NCI-H2081 treated with DMSO at 0.1 percent for 48 hours (cell line): ENCODE data around the gene PAPPA2.
"Not testable (repeated sequence)": the region's sequence is repeated elsewhere in the genome, so short reads cannot be mapped to it uniquely, and the experiment has no call there.

Experiments
- DNase-seq: peaks from one replicate; lab custom pipeline; 2025; lab: John Stamatoyannopoulos, UW

PAPPA2 gene, protein sequence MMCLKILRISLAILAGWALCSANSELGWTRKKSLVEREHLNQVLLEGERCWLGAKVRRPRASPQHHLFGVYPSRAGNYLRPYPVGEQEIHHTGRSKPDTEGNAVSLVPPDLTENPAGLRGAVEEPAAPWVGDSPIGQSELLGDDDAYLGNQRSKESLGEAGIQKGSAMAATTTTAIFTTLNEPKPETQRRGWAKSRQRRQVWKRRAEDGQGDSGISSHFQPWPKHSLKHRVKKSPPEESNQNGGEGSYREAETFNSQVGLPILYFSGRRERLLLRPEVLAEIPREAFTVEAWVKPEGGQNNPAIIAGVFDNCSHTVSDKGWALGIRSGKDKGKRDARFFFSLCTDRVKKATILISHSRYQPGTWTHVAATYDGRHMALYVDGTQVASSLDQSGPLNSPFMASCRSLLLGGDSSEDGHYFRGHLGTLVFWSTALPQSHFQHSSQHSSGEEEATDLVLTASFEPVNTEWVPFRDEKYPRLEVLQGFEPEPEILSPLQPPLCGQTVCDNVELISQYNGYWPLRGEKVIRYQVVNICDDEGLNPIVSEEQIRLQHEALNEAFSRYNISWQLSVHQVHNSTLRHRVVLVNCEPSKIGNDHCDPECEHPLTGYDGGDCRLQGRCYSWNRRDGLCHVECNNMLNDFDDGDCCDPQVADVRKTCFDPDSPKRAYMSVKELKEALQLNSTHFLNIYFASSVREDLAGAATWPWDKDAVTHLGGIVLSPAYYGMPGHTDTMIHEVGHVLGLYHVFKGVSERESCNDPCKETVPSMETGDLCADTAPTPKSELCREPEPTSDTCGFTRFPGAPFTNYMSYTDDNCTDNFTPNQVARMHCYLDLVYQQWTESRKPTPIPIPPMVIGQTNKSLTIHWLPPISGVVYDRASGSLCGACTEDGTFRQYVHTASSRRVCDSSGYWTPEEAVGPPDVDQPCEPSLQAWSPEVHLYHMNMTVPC (N-terminal part only)

DNA sequence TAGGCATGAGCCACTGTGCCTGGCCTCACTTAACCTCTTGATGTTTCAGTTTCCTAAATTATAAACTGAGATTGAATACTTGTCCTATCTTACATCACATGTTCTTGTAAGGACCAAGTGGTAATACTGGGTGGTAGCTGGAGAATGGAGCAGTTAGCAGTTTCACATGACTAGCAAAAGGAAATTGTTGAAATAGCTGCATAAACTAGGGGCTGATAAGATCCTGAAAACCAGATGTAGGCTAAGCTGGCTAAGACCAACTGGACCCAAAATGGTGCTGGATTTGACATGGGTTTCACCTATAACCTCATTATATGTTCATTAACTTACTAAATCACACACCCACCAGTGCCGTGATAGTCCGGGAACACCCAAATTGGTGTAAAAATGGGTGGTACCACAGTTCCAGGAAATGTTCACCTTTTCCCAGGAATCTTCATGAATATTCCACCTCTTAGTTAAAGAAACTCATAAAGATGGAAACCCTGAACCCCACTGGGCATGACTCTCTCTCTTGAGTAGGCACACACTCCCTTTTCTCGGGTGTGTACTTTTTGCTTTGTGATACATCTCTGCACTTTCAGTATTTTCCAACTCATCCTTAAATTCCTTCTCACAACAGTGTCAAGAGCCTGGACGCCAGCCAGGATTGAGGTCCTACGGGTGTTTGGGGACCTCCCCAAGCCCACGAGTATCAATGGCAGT lies at the start of gene PAPPA2:
PAPPA2 (plus strand) TSS at position 502 of the 705 bp plus-strand sequence. CDS start 93,148 bp downstream, outside the sequence.
- DNase-seq: no peak

DNA sequence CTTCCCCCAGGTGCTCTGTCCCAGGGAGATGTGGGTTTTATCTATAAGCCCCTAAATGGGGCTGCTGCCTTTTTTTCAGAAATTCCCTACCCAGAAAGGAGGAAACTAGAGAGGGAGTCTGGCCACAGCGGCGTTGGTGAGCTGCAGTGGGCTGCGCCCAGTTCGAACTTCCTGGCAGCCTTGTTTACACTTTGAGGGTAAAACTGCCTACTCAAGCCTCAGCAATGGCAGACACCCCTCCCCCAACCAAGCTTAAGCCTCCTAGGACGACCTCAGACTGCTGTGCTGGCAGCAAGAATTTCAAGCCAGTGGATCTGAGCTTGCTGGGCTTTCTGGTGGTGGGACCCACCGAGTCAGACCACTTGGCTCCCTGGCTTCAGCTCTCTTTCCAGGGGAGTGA lies 46.2 kb upstream of the PAPPA2 start:
- DNase-seq: no peak

DNA sequence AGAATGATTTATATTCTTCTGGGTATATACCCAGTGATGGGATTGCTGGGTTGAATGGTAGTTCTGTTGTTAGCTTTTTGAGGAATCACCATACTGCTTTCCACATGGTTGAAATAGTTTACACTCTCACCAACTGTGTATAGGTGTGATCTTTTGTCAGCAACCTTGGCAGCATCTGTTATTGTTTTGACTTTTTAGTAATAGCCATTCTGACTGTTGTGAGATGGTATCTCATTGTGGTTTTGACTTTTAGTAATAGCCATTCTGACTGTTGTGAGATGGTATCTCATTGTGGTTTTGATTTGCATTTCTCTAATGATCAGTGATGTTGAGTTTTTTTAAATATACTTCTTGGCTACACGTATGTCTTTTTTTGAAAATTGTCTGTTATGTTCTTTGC lies 43.4 kb upstream of the PAPPA2 start:
- DNase-seq: not testable (repeated sequence)

DNA sequence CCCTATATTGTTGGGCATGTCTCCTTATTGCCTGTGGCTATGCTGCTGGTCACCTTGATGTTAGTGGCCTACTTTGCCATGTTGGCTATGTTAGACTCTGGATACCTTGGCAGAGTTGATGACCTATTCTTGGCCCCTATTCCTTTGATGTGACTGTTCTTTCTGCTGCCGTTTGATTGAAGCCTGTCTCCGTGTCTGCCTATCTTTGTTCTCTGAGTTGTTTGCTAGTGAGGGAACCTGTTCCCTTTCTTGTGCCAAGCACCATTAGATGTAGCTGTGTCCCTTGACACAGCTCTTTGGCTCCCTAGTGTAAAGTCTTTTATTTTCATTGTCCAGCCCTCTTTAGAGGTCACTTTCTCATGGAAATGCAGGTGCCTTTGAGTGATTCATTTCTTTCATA lies 28.7 kb upstream of the PAPPA2 start:
- no peak for DNase-seq

DNA sequence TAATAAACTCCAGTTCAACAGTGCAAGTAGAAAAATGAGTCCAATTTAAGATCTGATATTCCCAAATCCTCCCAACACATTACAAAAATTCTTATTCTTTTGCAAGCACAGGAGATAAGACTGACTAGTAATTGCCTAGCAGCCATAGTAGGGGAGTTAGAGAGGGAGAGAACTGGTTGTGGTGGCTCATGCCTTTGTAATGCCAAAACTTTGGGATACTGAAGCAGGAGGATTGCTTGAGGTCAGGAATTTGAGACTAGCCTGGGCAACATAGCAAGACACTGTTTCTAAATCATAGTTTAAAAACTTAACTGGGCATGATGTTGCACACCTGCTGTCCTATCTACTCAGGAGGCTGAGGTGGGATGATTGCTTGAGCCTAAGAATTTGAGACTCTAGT lies 26.7 kb upstream of the PAPPA2 start:
- no peak for DNase-seq

DNA sequence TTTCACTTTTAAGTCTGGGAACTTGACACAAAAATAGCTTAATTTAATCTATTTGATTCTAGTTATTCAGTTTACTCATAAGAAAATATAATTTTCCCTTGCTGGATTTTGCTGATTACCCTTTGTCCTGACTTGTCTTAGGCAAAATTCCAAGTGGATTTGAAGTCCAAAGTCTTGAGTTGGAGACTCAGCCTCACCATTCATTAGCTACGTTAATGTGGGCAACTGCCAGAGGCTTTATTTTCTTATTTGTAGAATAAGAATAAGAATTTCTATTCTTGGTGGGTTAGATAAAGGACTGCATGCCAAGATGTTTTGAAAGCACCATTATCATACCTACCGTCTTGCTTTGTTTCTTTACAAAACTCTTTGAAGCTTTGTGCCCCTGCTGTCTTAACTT lies 22.8 kb upstream of the PAPPA2 start:
- DNase-seq: no peak

DNA sequence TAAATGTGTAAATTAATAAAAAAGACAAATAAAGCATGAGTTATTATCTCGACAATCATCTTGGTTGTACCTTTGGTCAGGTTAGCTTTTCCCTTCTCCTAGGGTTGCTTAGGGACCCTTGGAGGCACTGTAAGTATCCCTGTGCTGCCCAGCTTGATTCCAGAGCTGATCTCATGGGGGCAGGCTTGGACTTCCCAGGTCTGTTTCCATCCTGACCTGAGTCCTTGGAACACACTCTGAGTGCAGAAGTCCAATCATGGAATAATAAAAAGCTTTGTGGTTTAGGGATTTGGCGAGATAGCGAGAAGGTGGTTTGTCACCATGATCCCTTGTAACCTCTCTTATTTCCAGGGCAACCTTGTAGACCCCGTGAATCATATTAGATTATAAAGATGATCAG lies 18.7 kb upstream of the PAPPA2 start:
- no peak for DNase-seq

DNA sequence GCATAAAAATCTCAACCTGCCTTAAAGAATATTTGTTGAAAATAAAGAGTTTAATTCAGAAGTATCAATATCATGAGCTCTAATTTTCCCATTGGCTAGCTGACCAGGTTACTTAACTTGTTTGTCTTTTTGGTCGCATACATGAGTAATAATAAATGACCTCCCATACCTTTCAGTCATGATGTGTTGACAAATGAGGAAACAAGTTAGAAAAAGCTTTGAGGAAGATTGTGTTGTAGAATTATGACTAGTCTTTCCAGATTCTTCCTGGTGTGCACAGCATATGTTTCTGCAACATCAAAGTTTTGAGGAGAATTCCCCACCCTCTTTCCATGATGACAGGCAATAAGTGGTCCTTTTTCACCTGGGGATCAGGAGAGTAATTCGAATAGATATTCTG lies 17.6 kb upstream of the PAPPA2 start:
- DNase-seq: no peak

DNA sequence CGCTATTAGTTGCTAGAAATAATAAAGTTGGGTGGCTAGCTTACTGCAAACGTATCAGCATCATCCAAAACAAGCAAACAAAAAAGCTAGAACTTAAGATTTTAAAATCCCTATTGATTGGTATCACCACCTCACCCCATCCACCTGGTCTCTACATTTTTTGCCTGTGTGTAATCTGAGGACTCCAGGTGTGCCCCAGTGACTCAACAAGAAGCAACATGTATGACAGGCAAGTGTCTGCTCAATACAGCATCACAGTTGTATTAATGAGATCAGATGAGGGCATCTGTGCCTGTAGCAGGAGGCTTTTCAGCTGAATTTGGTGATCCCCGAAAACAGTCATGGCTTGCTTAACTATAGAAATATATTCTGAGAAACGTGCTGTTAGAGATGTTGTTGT lies 14.6 kb upstream of the PAPPA2 start:
- DNase-seq: no peak

DNA sequence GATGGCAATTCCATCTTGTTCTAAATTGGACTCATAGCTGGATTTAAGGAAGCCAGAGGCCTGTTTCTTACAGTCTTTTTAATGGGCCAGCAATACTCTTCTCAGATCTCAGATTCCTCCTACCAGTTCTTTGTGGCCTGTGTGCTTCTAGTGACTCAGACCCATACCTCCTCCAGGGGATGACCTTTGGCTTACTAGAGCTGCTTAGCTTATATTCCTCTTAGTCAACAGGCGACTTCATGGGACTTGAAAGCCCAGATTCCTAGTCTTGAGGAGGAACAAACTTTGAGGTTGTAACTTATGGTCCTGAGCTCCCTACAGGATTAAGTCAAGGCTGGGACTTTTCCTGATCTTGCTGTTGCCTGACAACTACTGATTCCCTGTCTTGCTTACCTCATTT lies 12.4 kb upstream of the PAPPA2 start:
- no peak for DNase-seq

DNA sequence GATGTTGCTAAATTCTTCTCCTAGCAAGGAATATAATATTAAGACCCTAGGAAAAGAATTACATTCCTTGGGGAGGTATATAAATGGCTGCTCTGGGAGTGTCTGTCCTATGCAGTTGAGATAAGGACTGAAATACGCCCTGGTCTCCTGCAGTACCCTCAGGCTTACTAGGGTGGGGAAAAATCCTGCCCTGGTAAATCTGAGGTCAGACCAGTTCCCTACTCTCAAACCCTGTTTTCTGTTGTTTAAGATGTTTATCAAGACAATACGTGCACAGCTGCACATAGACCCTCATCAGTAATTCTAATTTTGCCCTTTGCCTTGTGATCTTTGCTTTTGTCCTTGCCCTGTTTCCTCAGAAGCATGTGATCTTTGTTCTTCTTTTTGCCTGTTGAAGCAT lies 11.2 kb upstream of the PAPPA2 start:
- DNase-seq: not testable (repeated sequence)

DNA sequence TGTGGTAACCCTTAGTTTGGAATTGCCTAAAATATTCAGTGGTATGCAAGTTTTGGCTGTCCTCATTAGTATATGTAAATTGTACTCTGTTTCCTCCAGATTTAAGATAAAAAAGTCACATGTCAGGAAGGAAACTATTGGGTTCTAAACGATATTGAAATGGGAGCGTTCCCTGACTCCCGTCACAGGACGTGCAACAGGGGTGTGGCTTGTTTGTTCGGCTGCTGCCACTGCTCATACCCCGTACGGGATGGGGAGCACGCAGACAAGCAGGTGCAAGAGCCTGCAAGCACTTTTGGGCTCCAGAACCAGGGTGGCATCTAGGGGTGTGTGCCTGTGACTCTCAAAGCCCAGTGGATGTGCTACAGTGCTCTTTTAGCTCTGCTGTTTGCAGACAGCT lies 6.2 kb upstream of the PAPPA2 start:
- no peak for DNase-seq

DNA sequence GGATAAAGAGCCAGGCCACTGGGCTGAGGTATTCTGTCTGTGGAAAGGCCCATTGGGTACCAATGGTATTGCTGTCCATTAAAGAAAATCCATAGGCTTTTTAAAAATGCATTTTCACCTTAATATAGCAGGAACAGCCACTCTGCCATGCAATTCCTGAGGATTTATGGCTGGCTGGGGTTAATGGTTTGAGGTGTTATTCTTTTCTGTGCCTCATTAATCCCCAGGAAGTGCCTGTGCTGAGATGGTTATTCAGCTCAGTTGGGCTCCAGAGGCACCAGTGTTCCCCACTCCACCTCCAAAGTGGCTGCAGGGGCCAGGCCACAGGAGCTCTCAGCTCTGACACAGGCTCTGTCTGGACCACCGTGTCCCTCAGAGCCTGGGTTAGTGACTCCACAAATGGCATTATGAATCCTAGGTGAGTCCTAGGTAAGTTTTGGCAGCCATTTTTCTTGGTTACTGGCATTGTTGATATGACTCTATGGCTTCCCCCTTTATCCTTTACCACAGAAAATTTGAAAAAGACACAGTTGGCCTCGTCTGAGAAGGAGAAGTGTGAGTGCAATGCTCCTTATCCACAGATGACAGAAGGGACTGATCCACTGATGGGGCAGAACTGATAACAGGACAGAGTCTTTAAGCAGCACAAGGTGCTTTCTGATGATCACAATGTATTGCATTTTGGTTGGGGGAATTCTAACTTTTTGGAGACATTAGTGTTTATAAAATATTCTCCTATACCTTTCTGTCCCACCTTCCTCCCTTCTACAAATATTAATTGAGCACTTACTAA lies 2.2 kb upstream of the PAPPA2 start:
- DNase-seq: no peak

DNA sequence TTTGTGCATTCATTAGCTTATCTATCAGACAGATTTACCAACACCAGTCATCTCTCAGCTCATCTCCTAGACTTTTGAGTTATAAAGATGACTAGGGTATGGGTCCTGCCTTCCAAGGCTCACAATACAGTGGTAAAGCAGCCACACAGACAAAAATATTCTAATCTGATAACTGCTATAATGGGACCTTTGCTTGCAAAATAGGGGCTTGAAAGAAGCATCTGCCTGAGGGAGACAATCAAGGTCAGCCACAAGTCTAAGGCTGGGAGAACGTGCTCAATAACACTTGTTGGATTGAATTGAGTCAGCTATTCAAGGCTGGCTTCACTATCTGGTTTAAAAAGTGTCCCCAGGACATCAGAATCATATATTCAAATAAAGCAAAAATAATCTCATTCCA lies 1.4 kb upstream of the PAPPA2 start:
- DNase-seq: no peak

DNA sequence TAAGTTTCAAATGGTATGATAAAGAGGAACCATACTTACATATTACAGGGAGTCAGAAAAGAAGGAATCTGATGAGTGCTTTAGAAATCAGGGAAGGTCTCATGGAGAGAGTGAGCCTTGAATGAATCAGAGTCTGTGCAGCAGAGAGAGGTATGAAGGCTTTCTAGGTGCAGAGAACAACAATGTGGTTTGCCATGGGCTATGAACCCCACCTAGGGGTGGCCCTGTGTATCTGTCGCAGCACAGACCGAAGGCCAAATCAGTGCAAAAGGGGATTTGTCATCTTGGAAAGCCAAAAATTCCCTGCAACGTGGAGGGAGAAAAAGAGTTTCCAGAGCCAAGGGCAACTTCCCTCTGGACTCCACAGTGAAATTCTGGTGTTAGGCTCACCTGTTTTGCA lies 3.5 kb downstream of the PAPPA2 start:
- DNase-seq: no peak

DNA sequence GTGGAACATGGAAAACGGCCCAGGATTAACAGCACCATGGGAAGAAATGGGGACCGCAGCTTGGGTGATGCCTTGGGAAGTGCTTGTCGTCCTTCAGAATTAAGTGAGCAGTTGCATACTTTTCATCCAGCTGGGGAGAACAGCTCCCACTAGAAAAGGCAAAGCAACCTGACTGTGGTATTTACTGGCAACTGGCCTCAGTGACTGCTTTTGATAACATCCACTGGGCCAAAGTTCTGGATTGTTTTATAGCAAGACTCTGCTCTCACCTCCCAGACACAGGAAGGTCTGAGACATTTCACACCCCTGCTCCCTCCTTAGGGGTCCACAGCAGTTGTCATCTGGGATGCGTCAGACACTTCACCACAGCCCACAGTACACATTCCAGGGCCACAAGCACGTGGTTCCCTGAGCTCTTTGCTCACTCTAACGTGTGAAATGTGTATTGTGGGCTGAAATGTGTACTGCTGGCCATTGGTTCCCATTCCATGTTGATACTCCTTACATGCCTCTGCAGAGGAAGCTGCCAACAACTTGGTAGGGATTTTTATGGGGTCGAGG lies 6.6 kb downstream of the PAPPA2 start:
- no peak for DNase-seq

DNA sequence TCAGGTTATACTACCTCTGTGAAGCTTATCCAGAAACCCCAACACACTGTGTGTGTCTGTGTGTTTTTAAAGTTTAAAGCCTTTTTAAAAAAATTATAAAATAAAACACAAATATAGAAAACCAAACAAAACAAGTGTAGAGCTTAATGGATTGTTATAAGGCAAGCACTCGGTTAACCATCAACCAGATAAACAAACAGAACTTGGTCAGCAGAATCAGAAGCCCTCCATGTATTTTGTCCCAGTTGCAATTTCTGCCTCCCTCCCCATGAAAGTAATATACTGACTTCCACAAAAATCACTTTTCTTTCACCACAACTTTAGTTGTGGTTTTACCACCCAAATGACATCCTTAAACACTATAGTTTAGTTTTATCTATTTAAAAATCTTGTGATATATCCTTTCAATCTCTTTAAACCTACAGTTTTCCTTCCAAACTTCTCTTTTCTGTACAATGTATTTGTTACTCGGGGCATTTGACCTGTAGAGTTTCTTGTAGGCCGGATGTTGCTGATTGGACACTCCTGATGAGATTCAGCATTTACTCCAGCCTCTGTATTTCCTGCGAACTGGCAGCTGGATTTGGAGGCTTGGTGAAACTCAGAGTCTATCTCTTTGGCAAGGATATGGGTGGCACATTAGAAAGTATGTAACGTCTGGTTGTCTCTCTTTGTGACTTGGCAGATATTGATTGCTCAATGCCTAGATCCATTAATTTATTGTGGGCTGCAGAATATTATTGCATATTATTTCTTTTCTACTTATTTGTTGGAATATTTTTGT lies 8.6 kb downstream of the PAPPA2 start:
- no peak for DNase-seq

DNA sequence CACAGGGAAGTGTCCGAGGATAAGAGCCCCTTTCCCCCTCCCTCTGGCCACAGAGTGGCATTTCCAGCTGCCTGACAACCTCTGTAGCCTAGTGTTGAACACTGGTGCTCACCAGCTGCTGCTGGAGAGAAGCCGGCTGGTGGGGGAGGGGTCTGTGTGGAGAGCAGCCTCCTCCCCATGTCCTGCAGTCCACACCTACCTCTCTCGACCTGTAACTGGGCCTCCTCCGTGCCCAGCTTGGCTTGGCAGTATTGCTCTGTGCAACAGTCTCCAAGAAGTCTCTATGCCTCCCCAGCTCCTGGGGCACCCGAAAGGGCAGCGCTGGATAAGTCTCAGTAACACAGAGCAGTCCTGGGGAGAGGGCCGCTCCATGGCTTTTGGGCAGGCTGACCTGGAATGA lies 17.0 kb downstream of the PAPPA2 start:
- no peak for DNase-seq

DNA sequence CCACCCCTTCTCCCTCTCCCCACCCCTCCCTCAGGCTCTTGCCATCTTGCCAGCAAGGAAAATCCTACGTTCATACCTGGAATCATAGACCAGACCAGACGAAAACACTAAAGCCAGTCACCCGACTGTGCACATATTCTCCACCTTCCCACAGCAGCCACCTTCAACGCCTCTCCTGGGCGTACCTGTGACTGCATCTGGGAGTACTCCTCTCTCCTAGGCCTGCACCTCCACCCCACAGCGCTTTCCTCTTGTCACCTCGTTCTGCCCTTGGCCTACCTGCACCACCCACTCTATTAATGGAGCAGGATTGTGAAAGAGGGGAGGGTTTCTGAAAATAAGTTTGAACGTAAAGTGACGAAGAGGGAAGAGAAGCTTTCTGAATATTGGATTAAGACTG lies 17.8 kb downstream of the PAPPA2 start:
- DNase-seq: no peak

DNA sequence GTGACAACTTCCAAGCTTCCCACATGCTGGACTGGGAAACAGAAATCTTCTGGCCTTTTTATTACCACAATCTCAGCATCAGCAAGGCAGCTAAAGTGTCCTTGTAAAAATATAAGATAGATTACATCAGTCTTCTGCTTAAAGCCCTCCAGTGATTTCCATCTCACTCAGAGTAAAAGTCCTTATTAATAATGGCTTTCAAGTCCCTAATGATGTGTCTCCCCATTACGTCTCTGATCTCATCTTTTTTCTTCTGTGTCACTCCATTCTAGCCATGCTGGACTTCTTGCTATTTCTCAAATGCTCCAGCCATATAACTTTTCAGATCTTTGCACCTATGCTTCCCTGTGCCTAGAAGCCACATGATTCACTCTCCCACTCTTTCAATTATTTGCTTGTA lies 22.1 kb downstream of the PAPPA2 start:
- no peak for DNase-seq

DNA sequence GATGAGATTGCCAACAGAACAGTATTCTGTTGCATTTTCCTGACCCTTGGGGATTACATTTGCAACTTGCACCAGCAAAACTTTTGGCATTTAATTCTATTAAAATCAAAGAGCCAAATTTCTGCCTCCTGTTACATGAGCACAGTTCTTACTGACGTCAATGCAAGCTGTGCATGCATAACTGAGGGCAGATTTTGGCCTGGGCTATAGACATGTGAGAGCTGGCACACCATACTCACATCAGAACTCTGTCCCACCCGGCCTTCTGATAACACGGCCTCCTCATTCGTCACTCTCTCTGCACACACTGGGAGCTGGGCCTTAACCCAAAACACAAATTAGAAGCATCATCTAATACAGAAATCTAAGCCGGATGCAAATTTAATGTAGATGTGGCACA lies 31.5 kb downstream of the PAPPA2 start:
- no peak for DNase-seq
